Activated CD4-positive, alpha-beta T cell treated with anti-CD3 and anti-CD28 coated beads for 24 hours (primary cell): ENCODE results near the gene CFAP20DC.

ENCODE experiments used
- DNase-seq, 2 donors: peaks; one replicate each; pipeline ENCODE4 v3.0.0-alpha.2; 2020; ENCODE audit warnings: low read depth in 2 of 2

CFAP20DC gene

DNA sequence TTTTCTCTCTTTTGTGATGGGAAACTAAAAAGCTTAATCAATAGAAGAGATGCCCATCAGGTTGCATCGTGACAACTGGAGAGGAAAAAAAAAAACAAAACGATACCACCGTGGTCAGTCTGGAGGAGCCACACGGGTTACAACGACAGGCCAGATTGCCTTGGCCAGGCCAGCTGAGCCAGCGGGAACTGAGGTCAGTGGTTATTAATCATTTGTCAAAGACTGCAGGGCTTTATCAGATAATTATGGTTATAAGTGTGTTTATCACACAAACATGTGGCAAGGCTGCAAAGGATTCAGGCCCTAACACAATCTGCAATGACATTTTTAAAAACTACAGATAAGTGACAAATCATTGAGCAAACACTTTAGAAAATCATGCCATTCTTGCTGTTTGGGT lies 248.3 kb downstream of the CFAP20DC start:
- DNase-seq = no peak

DNA sequence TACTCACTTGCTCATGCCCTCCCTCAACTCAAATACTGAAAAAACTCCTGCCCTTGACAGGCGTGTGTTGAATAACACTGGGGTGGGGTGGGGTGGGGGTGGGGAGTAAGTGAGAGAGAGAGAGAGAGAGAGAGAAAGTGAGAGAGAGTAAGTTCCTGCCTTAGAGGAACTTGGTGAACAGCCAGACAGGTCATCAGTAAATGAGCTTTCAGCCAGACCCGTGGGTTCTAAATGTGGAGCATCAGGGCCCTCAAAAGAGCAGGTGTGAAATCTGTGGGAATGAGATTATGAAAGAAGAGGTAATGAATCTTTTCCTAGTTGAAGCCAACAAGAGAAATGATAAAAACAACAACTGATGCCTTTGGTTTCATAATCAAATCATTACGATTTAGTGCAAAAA lies 248.9 kb downstream of the CFAP20DC start:
- no peak for DNase-seq

DNA sequence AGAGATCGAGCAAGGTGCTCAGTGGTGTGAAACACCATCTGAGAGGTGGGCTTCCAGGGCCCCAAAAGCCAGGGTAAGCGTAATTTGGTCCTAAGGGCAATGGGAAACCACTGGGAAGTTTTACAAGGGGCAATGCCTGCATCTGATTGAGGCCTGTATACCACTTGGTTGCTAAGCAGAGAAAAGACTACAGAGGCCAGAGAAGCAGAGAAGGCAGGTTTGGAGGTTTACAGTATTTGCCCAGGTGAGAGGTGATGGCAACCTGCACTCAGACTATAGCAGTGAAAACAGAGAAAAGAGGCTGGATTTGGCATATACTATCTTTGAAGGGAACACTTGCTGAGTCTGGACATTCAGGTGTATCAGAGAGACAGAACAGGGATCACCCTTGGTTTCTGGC lies 249.8 kb downstream of the CFAP20DC start:
- DNase-seq = no peak

DNA sequence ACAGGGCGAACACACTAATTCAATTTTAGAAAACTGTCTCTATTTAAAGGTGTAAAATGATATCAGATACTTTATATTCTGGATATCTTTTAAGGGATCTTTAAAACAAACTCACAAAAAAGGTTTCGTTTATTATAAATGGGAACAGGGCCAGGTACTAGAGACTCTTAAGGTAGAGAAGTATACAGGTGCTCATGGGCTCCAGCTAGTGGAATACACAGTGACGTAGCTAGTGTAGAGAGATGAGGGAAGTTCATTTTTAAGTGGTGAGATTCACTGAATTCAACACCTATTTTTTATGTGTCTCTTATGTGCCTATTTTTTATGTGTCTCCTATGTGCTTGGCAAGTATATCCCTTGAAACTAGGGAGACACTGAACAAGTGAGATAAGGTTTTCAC lies 250.6 kb downstream of the CFAP20DC start:
- DNase-seq = no peak

DNA sequence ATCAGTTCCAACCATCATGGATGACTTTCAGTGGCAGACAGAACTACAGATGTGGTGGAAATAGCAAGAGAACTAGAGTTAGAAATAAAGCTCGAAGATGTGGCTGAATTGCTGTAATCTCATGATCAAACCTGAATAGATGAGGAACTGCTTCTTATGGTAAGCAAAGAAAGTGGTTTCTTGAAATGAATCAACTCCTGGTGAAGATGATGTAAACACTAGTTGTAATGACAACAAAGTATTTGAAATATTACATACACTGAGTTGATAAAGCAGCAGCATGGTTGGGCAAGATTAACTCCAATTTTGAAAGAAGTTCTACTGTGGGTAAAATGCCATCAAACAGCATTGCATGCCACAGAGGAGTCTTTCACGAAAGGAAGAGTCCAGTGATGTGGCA lies 251.5 kb downstream of the CFAP20DC start:
- DNase-seq = no peak

DNA sequence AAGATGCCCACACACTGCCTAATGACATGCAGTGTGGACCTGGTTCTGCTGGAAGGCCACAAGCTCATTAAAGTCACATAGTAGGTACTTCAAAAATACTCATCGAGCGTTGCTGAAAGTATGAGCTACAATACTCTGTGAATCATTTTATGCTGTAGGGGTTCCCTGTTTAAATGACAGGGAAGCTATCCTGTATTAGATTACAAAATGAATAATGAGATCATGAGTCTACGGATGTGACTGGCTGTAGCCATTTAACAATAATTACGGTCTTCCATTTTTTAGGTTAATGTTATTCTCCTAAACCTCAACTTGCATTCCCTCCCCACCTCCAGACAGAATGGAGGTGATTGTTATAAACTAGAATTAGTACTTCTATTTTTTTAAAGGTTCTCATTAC lies 255.1 kb downstream of the CFAP20DC start:
- DNase-seq = no peak

DNA sequence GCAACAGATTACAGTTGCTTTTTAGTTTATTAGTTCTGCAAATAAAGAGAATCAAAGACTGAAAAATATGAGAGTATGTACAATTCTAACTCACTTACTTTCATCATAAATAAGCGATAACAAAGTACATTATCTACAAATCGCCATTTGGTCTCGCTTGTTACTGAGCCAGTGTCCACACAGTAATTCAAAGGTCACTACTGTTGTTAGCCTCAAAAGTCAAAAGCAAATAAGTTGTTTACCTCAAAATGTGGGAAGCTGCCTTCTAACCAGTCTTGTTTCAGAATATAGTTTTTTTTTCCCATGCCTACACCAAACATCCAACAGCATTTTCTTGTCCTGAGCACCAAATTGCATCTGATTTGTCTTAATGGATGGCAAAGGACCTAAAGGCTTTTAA lies 255.9 kb downstream of the CFAP20DC start:
- no peak for DNase-seq

DNA sequence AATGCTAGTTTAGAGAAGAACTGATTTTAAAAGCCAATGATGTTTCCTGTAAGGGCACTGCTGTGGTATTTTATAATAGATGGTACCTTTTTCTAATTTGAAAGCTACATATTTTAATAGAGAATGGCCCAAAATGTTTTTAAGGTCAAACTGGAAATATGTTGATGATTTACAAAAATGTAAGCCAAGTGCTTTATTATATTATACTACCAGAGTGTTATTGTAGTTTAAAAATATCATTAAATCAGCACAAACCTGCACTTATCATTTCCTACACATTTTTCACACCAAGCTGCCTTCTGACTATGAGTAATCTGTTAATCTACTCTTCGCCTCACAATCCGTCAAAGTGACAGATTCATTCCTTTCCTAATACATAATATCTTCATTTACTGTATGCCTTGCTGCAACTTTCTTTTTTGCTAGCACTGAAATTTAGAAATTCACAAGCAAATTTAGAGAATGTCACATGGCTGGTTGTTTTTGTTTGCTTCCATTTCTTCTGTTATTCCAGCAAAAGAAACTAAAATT lies 256.8 kb downstream of the CFAP20DC start:
- DNase-seq = no peak

DNA sequence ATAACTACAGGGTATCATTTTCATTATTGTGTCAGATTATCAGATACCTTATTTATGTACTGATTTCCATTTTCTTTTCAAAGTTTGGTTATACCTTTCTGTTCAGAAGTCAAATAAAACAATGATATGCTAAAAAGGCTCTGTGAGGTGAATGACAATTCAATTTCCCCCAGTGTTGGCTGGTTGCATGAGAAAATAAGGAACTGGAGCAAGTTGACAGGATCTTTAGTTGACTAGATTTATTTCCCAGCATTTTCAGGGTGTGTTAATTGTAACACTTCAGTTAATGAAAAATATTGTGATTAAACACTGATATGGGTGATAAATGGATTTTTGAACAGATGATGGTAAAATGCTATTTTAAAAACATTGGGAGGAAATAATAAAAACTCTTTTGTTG lies 260.4 kb downstream of the CFAP20DC start:
- DNase-seq = no peak

DNA sequence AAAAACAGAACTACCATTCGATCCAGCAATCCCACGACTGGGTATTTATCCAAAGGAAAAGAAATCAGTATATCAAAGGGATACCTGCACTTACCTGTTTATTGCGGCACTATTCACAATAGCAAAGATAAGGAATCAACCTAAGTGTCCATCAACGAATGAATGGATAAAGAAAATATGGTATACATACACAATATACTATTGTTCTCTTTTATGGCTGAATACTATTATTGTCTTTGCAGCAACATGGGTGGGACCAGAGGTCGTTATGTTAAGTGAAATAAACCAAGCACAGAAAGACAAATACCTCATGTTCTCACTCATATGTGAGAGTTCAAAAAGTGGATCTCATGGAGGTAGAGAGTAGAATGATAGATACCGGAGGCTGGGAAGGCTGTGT lies 264.9 kb downstream of the CFAP20DC start:
- DNase-seq = no peak

DNA sequence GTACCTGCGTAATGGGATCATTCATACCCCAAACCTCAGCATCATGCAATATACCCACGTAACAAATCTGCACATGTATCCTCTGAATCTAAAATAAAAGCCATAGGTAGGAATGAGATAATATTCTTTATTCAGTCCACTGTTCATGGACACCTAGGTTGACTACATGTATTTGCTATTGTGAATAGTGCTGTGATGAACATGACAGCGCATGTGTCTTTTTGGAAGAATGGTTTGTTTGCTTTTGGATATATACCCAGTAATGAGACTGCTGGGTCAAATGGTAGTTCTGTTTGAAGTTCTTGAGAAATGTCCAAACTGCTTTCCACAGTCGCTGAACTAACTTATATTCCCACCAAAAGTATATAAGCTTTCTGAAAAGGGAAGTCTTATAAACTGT lies 265.4 kb downstream of the CFAP20DC start:
- no peak for DNase-seq

DNA sequence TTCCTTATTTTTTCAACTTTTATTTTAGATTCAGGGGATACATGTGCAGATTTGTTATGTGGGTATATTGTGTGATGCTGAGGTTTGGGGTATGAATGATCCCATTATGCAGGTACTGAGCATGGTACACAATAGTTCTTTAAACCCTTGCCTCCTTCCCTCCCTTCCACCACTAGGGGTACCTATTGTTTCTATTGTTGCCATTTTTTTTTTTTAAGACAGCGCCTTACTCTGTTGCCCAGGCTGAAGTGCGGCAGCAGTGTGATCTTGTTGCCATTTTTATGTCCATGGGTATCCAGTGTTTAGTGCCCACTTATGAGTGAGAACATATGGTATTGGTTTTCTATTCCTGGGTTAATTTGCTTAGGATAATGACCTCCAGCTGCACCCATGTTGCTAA lies 266.0 kb downstream of the CFAP20DC start:
- no peak for DNase-seq

DNA sequence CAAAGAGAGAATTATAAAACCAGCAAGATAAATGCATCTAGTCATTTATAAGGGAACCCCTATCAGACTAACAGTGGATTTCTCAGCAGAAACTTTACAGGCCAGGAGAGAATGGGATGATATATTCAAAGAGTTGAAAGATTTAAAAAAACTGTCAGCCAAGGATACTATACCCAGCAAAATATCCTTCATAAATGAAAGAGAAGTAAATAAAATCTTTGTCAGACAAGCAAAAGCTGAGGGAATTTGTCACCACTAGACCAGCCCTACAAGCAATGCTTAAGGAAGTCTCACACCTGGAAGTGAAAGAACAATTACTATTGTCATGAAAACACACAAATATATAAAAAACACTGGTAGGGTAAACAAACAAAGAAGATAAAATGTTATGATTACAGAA lies 269.9 kb downstream of the CFAP20DC start:
- no peak for DNase-seq

DNA sequence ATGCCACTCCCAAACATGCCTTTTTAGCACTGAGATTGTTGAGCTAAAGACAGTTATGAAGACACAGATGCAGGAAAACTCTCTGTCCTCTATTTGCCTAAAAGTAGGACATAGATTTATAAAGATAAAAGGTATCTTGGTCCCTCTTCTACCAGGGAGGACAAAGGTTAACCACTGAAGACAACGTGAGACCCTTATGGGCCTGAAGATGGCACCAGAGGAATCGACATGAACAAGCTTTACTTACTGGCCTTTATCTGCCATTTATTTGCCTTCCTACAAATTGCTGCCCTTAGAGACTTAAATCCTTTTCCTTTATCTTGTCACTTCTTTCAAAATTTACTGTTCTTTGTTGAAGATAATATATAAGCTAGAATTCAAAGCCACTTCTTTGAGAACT lies 273.6 kb downstream of the CFAP20DC start:
- DNase-seq = no peak

DNA sequence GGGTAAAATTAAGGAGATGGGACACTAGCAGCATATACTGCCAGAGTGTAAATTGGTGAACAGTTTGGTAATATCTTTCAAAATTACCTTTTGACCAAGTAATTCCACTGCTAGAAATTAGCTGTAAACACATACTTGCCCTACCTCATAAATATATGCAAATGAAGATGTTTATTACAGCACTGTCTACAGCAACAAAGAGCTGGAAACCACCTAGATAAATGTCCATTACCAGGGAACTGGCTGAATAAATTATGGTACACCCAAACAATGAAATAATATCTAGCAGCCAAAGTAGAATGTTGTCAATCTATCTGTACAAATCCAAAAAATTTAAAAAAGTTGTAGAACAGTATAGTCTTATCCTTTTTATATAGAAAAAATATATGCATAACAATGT lies 277.4 kb downstream of the CFAP20DC start:
- DNase-seq = no peak

DNA sequence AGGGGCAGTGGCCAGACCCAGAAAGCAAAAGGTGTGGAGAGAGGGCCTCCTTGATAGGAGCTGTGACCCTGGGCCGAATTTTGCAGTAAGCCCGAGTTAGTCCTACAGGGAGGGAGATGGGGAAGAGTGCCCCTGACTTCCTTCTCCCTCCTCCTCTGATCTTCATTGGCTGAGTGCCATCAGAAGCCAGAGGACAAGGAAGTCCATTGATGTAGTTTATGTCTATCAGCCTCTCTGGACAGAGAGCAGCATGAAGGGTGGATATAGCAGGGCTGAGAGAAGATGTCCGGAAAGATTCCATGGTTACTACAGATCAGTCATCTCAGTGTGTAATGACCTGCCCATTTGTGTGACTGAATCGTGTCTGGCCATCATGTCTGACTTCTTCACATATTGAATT lies 280.8 kb downstream of the CFAP20DC start:
- no peak for DNase-seq

DNA sequence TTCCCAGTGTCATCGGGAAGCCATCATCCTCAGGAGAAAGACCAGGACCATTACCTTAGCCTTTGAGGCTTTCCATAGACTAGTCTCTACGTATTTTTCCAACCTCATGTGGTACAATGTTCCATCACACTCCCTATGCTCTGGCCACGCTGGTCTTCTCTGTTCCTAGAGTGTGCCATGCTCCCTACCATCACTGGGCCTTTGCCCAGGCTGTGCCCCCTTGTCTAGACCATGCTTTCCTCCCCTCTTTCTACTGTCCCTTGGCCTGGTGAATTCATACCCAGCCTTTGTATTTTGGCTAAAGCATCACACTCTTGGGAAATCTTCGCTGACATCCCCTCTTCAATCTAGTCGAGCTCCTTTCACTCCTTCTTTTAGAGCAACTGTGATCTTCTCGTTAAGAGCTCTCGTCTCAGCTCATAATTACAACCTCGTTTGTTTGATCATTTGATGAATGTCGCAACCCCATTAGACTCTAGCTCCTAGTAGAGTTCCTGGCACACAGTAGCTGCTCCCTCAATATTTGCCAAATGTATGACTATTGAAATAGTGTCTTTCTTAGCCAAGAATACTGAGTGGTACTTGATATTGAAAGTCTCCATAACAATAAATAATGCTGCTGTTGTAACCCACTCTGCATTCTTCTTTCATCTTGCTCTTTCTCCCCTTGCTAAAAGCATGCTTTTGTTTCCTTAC lies 283.1 kb downstream of the CFAP20DC start:
- DNase-seq = no peak

DNA sequence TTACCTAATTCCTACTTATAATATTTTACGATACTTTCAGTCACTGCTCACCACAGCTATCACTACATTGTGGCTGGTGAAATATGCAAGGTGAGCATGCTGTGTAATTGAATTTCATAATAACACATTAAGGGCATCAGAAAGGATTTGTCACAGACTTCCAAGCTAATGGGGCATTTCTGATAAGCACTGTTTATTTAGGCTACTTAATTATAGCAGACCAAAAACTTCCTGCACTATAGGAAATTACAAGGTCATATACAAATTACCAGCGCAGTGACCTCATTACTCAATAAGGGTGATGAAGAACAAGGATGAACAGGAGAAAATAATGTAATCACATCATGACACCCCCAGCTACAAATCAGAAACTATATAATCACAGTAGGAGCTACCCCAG lies 294.7 kb downstream of the CFAP20DC start:
- DNase-seq = no peak

DNA sequence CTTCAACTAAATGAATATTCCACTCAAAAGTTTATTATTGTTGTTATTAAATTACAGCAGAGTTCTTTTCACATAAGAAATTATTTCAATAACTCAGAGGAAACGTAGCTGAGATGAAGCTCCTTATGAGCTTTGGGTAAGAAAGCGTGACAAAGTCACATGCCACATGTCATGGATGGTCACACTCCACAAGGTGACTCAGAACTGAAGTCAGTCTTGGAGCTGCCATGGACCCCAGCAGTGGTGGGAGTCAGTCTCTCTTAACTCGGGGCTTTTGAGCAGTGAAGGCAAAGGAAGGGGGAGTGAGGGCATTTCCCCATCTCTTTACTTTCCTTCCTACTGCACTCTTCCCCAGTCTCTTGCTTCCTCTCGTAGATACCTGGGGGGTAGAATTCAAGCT lies 295.8 kb downstream of the CFAP20DC start:
- no peak for DNase-seq

DNA sequence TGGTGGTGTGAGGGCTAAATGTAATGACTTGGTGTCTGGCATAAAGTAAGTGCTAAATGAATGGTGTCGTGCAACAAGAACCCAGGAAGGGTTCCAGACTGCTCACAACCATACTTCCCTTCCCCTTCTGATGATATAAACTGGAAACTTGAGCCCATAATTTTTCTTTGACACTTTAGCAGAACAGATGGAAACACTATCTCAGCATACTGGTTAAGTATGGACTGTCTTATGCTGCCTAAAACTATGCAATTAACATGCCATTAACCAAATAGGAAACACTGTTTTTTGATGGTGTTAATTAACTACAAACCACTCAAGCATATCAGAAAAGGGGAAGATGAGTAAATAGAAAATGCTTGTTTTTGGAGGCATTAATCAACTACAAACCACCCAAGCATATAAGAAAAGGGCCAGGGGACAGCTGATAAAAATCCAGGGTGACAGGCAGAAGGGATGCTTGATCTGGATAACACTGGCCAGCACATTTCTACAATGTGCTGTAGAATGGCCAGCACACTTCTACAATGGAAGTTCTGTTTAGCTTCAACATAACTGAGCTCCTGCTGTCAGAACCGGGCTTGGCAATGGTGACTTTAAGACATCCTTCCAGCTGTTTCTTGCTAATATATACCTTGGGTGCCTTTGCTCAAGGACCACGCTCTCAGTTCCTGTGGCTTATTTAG lies 297.8 kb downstream of the CFAP20DC start:
- DNase-seq = no peak

DNA sequence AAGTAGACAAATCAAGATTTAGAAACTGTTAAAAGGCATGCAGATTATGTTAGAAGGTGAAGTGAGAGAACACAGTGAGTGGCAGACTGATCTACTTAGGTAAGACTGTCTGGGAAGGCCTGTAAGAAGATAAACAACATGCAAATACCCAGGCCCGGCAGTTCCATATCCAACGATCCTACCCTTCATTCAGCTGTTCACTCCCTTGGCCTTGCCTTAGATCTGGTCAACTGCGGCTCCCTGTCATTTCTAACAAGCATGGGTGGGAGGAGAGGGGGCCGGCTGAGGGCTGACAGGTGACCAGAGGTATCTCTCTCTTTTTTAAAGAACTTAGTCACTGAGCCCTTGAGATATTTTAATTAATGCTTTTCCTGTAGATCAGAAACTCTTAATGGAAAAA lies 298.6 kb downstream of the CFAP20DC start:
- DNase-seq = no peak

DNA sequence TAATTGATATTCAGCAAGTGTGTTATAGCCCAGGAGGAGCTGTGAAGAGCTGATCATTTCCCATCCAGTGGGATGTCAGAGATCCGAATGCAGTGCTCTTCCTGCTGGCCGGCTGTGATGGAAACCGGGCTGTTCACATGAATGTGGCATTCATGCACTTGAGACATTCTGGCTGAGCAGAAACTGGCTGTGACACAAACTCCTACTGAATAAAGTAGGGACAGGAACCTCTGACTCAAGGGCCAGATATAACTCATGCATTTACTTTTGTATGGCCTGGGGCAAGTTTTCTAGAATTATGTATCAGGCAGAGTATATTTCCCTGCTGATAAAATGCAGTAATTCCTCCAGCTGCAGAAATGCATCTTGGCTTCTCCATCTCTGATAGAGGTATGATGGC lies 299.9 kb downstream of the CFAP20DC start:
- no peak for DNase-seq

DNA sequence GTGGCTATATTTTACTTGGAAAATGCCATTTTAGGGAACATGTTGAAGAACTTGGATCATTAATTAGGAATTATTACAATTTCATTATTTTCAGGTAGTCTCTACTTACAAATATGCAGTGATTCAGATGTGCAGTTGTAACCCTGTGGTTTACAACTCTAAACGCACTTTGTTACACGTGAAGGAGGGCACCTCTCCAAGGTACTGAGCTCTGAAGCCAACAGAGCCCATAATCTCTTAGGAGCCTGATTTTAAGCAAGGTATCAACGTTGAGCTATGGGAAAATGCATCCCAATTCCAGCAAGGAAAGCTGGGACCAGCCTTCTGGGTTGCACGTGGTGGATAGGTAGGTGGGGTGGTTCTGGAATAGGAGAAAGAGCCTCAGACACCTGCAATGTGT lies 301.8 kb downstream of the CFAP20DC start:
- DNase-seq = no peak

DNA sequence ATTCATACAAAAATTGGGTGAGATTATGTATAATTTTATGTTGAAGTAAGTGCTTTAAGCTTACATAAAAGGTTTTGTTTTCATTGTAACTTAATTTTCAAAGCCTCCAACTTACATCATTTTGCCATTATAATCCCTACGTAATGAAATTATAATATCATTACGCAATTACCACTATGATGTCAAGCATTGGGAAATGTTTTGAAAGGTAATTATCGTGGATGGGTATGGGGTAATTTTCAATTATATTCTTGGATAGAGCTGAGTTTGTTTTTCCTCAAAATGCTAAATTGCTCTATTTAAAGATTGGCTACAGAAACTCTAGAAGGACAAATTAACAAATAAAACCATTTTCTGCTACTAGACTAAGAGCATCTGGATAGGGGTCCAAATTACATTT lies 303.1 kb downstream of the CFAP20DC start:
- no peak for DNase-seq
